ENCODE measurements around the gene RHCE.

The RHCE gene

GRCh38 chr1:25347556-25347955 lies 73.1 kb downstream of the RHCE start:
- H4K20me1 ChIP-seq (ENCODE audit: insufficient read depth) = peaks cover 3% of the 10 kb centered on the region; the same call in 1 of the 2 replicates
- H3K27ac ChIP-seq = no peak overlapping the region
- no peak overlapping the region for H3K4me3 ChIP-seq (IDR thresholded peaks at IDR 0.05; ENCODE audit: insufficient read depth, low read depth, low read length)
- TF ChIP-seq CTCF (conservative IDR thresholded peaks at IDR 0.05; ENCODE audit: low read depth, low read length) = no peak
- no peaks in the 10 kb centered on the region for H3K4me1 ChIP-seq (ENCODE audit: low read depth, poor library complexity, severe bottlenecking)
- peaks cover 3% of the 10 kb centered on the region; the same call in 1 of the 2 replicates for H3K36me3 ChIP-seq (ENCODE audit: insufficient read depth)
- no peak overlapping the region for H3K4me2 ChIP-seq
- H3K27me3 ChIP-seq (ENCODE audit: insufficient read depth, low read depth) = no peaks in the 10 kb centered on the region
- no peak overlapping the region for H2AFZ ChIP-seq (ENCODE audit: low read depth)
- H3K9ac ChIP-seq = no peak overlapping the region
- H3K79me2 ChIP-seq (ENCODE audit: insufficient read depth, low read depth) = peaks cover 21% of the 10 kb centered on the region; the same call in 1 of the 2 replicates

GRCh38 chr1:25343872-25344271 lies 76.8 kb downstream of the RHCE start:
- Histone ChIP-seq H3K4me2 (no peak overlapping the region), H3K36me3 (ENCODE audit: insufficient read depth) (peaks cover 3% of the 10 kb centered on the region; the same call in 1 of the 2 replicates), H3K79me2 (ENCODE audit: insufficient read depth, low read depth) (peaks cover 58% of the 10 kb centered on the region)

GRCh38 chr1:25342846-25343245 lies 77.8 kb downstream of the RHCE start:
- H3K4me1 ChIP-seq (ENCODE audit: low read depth, poor library complexity, severe bottlenecking) = peaks cover 22% of the 10 kb centered on the region
- no peak for TF ChIP-seq CTCF (conservative IDR thresholded peaks at IDR 0.05; ENCODE audit: low read depth, low read length)
- H2AFZ ChIP-seq (ENCODE audit: low read depth) = no peak overlapping the region
- peaks cover 3% of the 10 kb centered on the region; the same call in 1 of the 2 replicates for H4K20me1 ChIP-seq (ENCODE audit: insufficient read depth)
- H3K4me3 ChIP-seq (IDR thresholded peaks at IDR 0.05; ENCODE audit: insufficient read depth, low read depth, low read length) = no peak overlapping the region
- peaks cover 3% of the 10 kb centered on the region; the same call in 1 of the 2 replicates for H3K36me3 ChIP-seq (ENCODE audit: insufficient read depth)
- H3K27me3 ChIP-seq (ENCODE audit: insufficient read depth, low read depth) = no peaks in the 10 kb centered on the region
- no peak overlapping the region for H3K4me2 ChIP-seq
- no peak overlapping the region for H3K27ac ChIP-seq
- peaks cover 62% of the 10 kb centered on the region for H3K79me2 ChIP-seq (ENCODE audit: insufficient read depth, low read depth)
- H3K9ac ChIP-seq = no peak overlapping the region

More at GRCh38 chr1:25343872-25344271, 76.8 kb downstream of the RHCE start:
- TF ChIP-seq CTCF (conservative IDR thresholded peaks at IDR 0.05; ENCODE audit: low read depth, low read length) = no peak
- peaks cover 22% of the 10 kb centered on the region for H3K4me1 ChIP-seq (ENCODE audit: low read depth, poor library complexity, severe bottlenecking)
- H2AFZ ChIP-seq (ENCODE audit: low read depth) = no peak overlapping the region
- H3K9ac ChIP-seq = no peak overlapping the region
- peaks cover 3% of the 10 kb centered on the region; the same call in 1 of the 2 replicates for H4K20me1 ChIP-seq (ENCODE audit: insufficient read depth)
- no peak overlapping the region for H3K27ac ChIP-seq
- no peak overlapping the region for H3K4me3 ChIP-seq (IDR thresholded peaks at IDR 0.05; ENCODE audit: insufficient read depth, low read depth, low read length)
- no peaks in the 10 kb centered on the region for H3K27me3 ChIP-seq (ENCODE audit: insufficient read depth, low read depth)

GRCh38 chr1:25341746-25342145 lies 78.9 kb downstream of the RHCE start:
- TF ChIP-seq CTCF (conservative IDR thresholded peaks at IDR 0.05; ENCODE audit: low read depth, low read length) = no peak
- Histone ChIP-seq H3K27ac (no peak overlapping the region), H3K4me2 (no peak overlapping the region), H3K4me3 (IDR thresholded peaks at IDR 0.05; ENCODE audit: insufficient read depth, low read depth, low read length) (no peak overlapping the region), H2AFZ (ENCODE audit: low read depth) (no peak overlapping the region), H4K20me1 (ENCODE audit: insufficient read depth) (peaks cover 3% of the 10 kb centered on the region; the same call in 1 of the 2 replicates), H3K4me1 (ENCODE audit: low read depth, poor library complexity, severe bottlenecking) (peaks cover 22% of the 10 kb centered on the region), H3K36me3 (ENCODE audit: insufficient read depth) (peaks cover 3% of the 10 kb centered on the region; the same call in 1 of the 2 replicates), H3K27me3 (ENCODE audit: insufficient read depth, low read depth) (no peaks in the 10 kb centered on the region), H3K79me2 (ENCODE audit: insufficient read depth, low read depth) (peaks cover 63% of the 10 kb centered on the region), H3K9ac (no peak overlapping the region)
